HuH-7 (cell line): ENCODE data around the gene IHH.

Experiments used
- DNase-seq: peaks from one replicate; pipeline ENCODE4 v3.0.0; 2011; ENCODE audit warnings: low spot score

The IHH gene

DNA sequence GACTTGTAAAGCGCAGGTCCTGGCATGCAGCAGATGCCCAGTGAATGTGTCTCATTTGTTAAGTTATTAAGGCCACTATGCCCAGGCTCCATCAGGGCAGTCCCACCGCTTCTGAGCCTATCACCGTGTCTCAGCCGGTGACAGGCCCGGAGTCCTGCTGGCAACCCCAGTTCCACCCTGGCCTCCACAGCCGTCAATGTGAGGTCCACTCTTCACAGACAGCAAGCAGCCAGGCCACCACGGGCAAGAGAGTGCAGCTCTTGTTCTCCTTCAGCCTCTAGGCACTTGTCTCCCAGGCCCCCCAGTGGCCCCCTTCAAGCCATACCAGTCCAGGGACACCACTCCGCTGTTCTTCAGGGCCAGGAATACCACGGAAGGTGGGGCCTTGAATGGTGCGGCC lies 42.0 kb downstream of the IHH start:
- no peak for DNase-seq

DNA sequence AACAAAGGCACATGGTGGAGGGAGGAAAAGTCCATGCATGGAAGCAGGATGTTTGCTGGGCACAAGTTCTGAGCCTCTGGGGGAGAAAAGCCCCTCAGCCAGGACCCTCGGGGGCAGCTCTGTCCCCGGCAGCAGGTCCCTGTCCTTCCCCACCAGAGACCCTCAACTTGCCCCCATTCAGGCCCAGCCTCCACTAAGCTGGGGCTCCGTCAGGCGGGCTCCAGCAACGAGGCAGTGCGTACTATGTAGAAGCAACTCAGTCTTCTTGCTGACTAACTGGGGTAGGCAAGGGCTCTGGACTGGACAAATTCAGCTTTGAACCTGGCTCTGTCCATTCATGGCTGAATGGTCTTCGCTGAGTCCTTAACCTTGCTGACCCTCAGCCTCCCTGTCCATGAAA lies 42.4 kb downstream of the IHH start:
- no peak for DNase-seq

DNA sequence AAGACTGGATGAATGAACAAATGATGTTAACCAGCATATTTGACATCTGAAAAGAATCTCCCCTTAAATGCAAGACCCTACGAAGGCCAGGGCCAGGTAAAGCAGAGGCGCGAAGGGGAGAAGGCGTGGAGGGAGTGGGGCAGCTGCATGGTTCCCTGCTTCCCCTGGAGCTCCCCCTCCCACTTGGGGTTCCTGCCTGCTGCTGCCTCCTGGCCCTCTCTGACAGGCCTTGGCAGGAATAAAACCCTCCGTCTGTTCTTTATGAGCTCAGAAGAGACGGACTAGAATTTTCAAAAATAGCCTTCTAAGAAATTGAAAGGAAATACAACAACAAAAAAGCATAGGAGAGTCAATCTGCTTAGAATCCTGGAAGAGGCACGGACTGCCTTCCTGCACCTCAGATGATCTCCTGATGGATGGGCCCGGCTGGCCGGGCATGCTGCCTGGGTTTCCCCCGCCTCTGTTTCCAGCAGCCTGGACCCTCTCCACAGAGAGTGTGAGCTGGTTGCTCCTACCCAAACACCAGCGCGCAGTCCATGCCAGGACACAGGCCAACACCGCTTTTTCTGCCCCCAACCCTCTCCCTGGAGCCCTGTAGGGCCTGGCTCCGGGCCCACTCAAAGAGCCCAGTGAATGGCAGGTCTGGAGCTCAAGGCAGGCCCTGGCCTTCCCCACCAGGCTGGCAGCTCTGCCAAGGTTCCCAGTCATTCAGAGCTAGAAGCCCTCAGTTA lies 43.4 kb downstream of the IHH start:
- DNase-seq: no peak

- DNase-seq: no peak
These were observed 44.0 kb downstream of the IHH start for GRCh38 chr2:219016721-219017120.

DNA sequence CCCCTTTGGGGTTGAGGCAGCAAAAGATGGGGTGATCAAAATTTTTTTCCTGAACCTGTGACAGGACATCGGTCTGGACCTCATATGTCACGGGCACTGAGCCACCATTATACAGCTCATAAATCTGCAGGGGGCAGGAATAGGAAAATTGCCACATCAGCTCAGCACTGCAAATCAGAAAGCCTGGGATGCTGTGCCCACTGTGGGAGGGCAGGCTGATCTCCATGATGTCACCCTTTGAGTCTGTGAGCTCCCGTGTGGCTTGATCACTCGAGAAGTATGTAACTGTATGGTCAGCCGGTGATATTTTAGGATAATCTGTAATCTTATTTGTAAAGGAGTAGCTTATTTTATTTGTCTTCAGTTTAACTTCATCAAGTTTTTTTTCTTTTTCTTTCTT lies 49.8 kb downstream of the IHH start:
- no peak for DNase-seq

DNA sequence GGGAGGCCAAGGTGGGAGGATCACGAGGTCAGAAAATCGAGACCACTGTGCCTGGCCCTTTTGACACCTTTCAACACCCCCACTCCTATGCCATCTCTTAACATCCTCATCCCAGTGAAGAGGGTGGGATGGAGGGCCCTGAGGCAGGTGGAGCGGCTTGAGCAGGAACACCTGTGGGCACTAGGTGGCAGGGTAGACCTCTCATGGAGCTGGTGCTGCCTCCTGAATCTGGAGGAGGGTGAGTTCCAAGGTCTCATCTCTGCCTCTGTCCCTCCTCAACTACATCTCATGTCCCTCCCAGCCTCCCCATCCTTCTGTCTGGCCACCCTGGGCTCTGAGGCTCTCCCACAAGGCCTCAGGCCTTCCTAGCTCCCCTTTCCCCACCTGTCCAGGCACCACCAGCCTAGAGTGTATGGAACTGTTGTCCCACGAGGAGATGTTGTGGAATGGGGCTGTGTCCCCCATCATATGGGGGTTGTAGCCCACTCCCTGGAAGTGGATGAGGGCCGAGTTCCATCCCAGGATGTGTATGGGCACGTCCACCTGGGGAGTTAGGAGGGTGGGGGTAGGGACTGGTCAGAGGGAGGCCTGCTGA lies 50.5 kb downstream of the IHH start:
- DNase-seq: peak; percentile 86

DNA sequence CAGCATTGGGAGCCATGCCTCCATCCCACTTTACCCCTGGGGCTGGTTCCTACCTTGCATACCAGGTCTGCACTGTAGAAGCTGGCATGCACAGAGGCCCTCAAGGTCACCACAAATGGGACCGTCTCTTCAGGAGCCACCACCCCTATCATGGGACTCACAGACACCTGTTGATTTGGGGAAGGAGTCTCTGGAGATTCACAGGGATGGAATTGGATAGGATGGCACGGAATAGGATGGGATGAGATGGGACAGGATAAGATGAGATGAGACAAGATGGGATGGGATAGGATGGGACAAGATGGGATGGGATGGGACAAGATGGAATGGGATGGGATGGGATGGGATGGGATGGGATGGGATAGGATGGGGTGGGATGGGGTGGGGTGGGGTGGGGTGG lies 51.4 kb downstream of the IHH start:
- DNase-seq: no peak
